Esophagus muscularis mucosa (tissue), 4 donors: ENCODE measurements around the gene HS6ST3. TPM values are rescaled to one million over a fixed set of nuclear protein-coding genes. Genes with fewer than 3 reads are reported as not detected.

Source experiments
- DNase-seq: peaks from one replicate; pipeline ENCODE4 v3.0.0-alpha.2; 2017; ENCODE audit errors: extremely low spot score
- H3K27ac ChIP-seq, 4 donors: fragments of 200-600 bp; sonication (generic); replicated peaks in 1 of 4; 1 replicate in 3 of 4; 2 replicates in 1 of 4; pipeline ENCODE4 v1.5.1; 2016 to 2019; ENCODE audit warnings: mild to moderate bottlenecking in 1 of 4
- H3K27me3 ChIP-seq, 4 donors: fragments of 200-600 bp; sonication (generic); one replicate each; pipeline versions ENCODE4 v1.5.1 to v1.6.0; 2016 to 2019
- H3K36me3 ChIP-seq, 4 donors: fragments of 200-600 bp; sonication (generic); one replicate each; pipeline ENCODE4 v1.5.1; 2016 to 2019
- H3K4me1 ChIP-seq, 4 donors: fragments of 200-600 bp; sonication (generic); one replicate each; pipeline ENCODE4 v1.5.1; 2016 to 2019
- H3K4me3 ChIP-seq, 4 donors: fragments of 200-600 bp; sonication (generic); 1 replicate in 2 of 4; 2 replicates in 2 of 4; pipeline ENCODE4 v1.5.1; 2016 to 2019; ENCODE audit warnings: mild to moderate bottlenecking in 4 of 4, moderate library complexity in 1 of 4
- H3K9me3 ChIP-seq, 4 donors: fragments of 200-600 bp; sonication (generic); 1 replicate in 3 of 4; 2 replicates in 1 of 4; pipeline ENCODE4 v1.5.1; 2016 to 2019
- CTCF ChIP-seq, 3 experiments: fragments of 200-600 bp in 2 of 3; fragments of 450-650 bp in 1 of 3; sonication (generic) in 2 of 3; IDR thresholded peaks; one replicate each; pipeline ENCODE4 v1.5.1; 2017 to 2019; ENCODE audit warnings: antibody characterized with exemption in 3 of 3, mild to moderate bottlenecking in 2 of 3, moderate library complexity in 1 of 3
- EP300 ChIP-seq: sonication (generic); formaldehyde crosslinking; IDR thresholded peaks from one replicate; pipeline ENCODE4 v1.6.1; 2017; ENCODE audit warnings: antibody characterized with exemption
- POLR2A ChIP-seq: fragments of 450-650 bp; IDR thresholded peaks from one replicate; pipeline ENCODE4 v1.6.1; 2017; ENCODE audit warnings: antibody characterized with exemption, moderate library complexity, mild to moderate bottlenecking, low read depth
- POLR2AphosphoS5 ChIP-seq, 2 donors: sonication (generic); formaldehyde crosslinking; IDR thresholded peaks; one replicate each; pipeline ENCODE4 v1.6.1; 2017; ENCODE audit warnings: antibody characterized with exemption in 2 of 2
- WGBS: methylation state at CpG from one replicate; pipeline ENCODE4 v1.1.5; 2018; 5-methylcytosine and 5-hydroxymethylcytosine counted together
- intact Hi-C: fragments of 100-400 bp; cut with DNase I; formaldehyde crosslinking; loops from one replicate; pipeline ENCODE4 v1.15.1; 2023
- total RNA-seq, 4 donors: library from RNA; depleted of rRNA; stranded (reverse); fragments of >200 nt; gene quantifications; one replicate each; pipeline versions ENCODE4 v1.1.0 to v1.2.1, GENCODE V29; 2016

HS6ST3 gene
- total RNA-seq, 4 donors from 2014 or later = 4.6 to 12.4 (median 7.9) TPM

DNA sequence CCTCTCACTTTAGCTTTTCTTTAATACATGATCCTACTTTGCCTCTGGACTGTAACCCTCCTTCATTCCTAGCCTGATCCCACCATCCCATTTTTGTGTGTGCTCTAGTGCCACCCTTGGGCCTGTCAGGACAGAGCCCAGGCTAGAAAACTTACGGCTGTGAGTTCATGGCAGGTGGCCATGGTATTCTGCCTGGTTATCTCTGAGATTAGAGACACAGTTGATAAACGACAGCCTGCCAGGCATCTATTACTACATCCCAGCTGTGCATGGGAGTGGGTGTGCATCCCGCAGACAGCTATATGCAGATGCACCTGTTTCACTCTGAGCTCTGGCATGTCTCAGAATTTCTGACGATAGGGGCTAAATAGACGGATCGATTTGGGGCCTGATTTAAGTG, 110.9 kb downstream of the HS6ST3 start:
- H3K27ac ChIP-seq = no peak overlapping the region
- H3K4me1 ChIP-seq = no peaks in the 10 kb centered on the region
- intact Hi-C loops = no loop called here
- no peak for TF ChIP-seq POLR2AphosphoS5 (IDR thresholded peaks at IDR 0.05)
- TF ChIP-seq POLR2A = no peak
- TF ChIP-seq CTCF (IDR thresholded peaks at IDR 0.05) = no peak
- TF ChIP-seq EP300 = no peak
- H3K9me3 ChIP-seq = no peaks in the 10 kb centered on the region
- WGBS = 75% methylated on average over 6 of the region's 6 CpGs
- H3K4me3 ChIP-seq = no peak overlapping the region
- no peaks in the 10 kb centered on the region for H3K36me3 ChIP-seq
- no peaks in the 10 kb centered on the region for H3K27me3 ChIP-seq
- DNase-seq = no peak

- no peak for TF ChIP-seq POLR2AphosphoS5 (IDR thresholded peaks at IDR 0.05)
- TF ChIP-seq CTCF (IDR thresholded peaks at IDR 0.05) = no peak
- TF ChIP-seq EP300 = no peak
- TF ChIP-seq POLR2A = no peak
Measured at GRCh38 chr13:96202315-96202714, 112.4 kb downstream of the HS6ST3 start.

DNA sequence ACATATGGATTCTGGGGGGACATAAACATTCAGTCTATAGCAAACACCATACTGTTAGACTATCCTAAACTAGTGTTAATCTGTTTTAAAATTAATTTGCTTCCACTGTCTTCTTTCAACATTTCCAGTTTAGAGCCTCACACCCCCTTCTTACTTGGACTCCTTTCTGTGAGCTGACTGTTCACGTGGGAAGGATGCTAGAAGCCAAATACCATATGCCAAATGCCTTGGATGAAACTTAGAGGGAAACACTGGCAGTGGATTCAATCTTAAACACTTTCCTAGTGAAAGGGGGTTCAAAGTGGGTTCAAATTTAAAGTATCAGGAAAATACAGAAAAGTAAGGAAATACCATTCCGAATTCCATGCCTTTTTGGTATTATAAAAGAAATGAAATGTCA, 113.6 kb downstream of the HS6ST3 start:
- Histone ChIP-seq H3K9me3 (no peaks in the 10 kb centered on the region), H3K27ac (no peak overlapping the region), H3K4me3 (no peak overlapping the region), H3K36me3 (no peaks in the 10 kb centered on the region), H3K27me3 (no peaks in the 10 kb centered on the region), H3K4me1 (no peaks in the 10 kb centered on the region)
- TF ChIP-seq CTCF (IDR thresholded peaks at IDR 0.05) (no peak), POLR2A (no peak), POLR2AphosphoS5 (IDR thresholded peaks at IDR 0.05) (no peak), EP300 (no peak)
- 90% methylated on average over 2 of the region's 2 CpGs for WGBS
- no peak for DNase-seq
- intact Hi-C loops = no loop called here

More at GRCh38 chr13:96202315-96202714, 112.4 kb downstream of the HS6ST3 start:
- H3K4me1 ChIP-seq = no peaks in the 10 kb centered on the region
- intact Hi-C loops = no loop called here
- H3K36me3 ChIP-seq = no peaks in the 10 kb centered on the region
- no peak overlapping the region for H3K4me3 ChIP-seq
- WGBS = 69% methylated on average over 5 of the region's 5 CpGs
- no peak for DNase-seq
- no peak overlapping the region for H3K27ac ChIP-seq
- no peaks in the 10 kb centered on the region for H3K9me3 ChIP-seq
- no peaks in the 10 kb centered on the region for H3K27me3 ChIP-seq

DNA sequence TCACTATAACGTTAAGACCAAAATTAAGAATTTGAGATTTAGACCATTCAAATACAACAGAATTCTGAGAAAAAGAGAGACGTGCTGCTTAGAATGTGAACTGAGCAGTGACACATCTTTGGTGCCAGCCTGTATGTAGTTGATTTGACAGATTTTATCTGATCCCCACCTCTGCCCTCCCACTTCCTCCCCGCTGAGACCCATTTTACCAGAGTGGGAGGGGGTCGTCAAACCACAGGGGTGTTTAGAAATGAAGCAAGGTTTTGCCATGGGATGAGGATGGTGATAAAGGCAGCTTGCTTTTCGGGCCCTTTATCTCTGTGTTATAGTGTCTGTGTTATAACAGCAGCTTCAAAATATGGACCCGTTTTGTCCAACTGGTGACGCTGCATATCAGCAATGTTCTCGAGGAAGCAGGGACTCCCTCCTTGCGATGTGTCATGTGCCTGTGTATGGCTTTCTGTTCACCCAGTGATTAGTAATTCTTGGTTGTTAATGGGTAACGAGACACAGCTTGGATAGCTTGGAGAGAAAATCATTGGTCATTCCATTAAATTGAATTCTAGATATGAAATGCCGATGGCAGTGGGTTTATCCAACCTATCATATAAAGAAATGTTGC, 125.0 kb downstream of the HS6ST3 start:
- no peak for DNase-seq
- H3K4me1 ChIP-seq = peaks cover 0 to 16% (median 0%) of the 10 kb centered on the region in 4 donors
- no peaks in the 10 kb centered on the region for H3K9me3 ChIP-seq
- WGBS = 71% methylated on average over 11 of the region's 11 CpGs
- no peaks in the 10 kb centered on the region for H3K27me3 ChIP-seq
- no peak for TF ChIP-seq POLR2A
- no peak for TF ChIP-seq CTCF (IDR thresholded peaks at IDR 0.05)
- no peak for TF ChIP-seq EP300
- TF ChIP-seq POLR2AphosphoS5 (IDR thresholded peaks at IDR 0.05) = no peak
- H3K36me3 ChIP-seq = no peaks in the 10 kb centered on the region
- H3K27ac ChIP-seq = no peak overlapping the region
- no peak overlapping the region for H3K4me3 ChIP-seq
- intact Hi-C loops = no loop called here

GRCh38 chr13:96216543-96216942, 126.6 kb downstream of the HS6ST3 start:
- TF ChIP-seq CTCF (IDR thresholded peaks at IDR 0.05) = no peak
- Histone ChIP-seq H3K4me3 (no peak overlapping the region), H3K27ac (no peak overlapping the region), H3K36me3 (no peaks in the 10 kb centered on the region), H3K9me3 (no peaks in the 10 kb centered on the region), H3K27me3 (no peaks in the 10 kb centered on the region), H3K4me1 (peaks cover 0 to 32% (median 2%) of the 10 kb centered on the region in 4 donors)
- no peak for DNase-seq
- intact Hi-C loops = no loop called here
- WGBS = 91% methylated on average over 6 of the region's 6 CpGs
